ENCODE measurements around the gene CREBBP. TPM values are rescaled to one million over a fixed set of nuclear protein-coding genes. Genes with fewer than 3 reads are reported as not detected.

Gene CREBBP
- total RNA-seq, 1 donor from 2014 or later = 53.0 TPM

- Histone ChIP-seq H3K36me3 (ENCODE audit: insufficient read depth, low read length) (peaks cover 27% of the 10 kb centered on the region), H3K27ac (ENCODE audit: low read depth, low read length) (no peak overlapping the region), H3K79me2 (ENCODE audit: insufficient read depth, low read length) (peaks cover 18% of the 10 kb centered on the region), H4K20me1 (ENCODE audit: insufficient read depth, low read length) (peaks cover 55% of the 10 kb centered on the region), H3K9me3 (ENCODE audit: insufficient read depth, low read depth, low read length) (no peaks in the 10 kb centered on the region), H3K27me3 (ENCODE audit: insufficient read depth, low read length) (no peaks in the 10 kb centered on the region), H2AFZ (ENCODE audit: low read depth, low read length) (no peak overlapping the region), H3K4me3 (ENCODE audit: insufficient read depth, low read depth, low read length) (no peak overlapping the region), H3K9ac (ENCODE audit: low read length) (no peak overlapping the region), H3K4me2 (ENCODE audit: low read length) (no peak overlapping the region), H3K4me1 (ENCODE audit: insufficient read depth, low read length) (no peaks in the 10 kb centered on the region)
- no peak for DNase-seq (ENCODE audit: low read depth)
- no peak for FAIRE-seq
- TF ChIP-seq EZH2 (IDR thresholded peaks at IDR 0.05; ENCODE audit: insufficient read depth, low read length) (no peak), CTCF (IDR thresholded peaks at IDR 0.05; ENCODE audit: insufficient read depth, low read depth, low read length) (no peak)
- no peaks in the 10 kb centered on the region for H3K27me3 Mint-ChIP-seq (ENCODE audit: low read depth, unreplicated experiment)
- H3K27ac Mint-ChIP-seq (ENCODE audit: unreplicated experiment) = no peak overlapping the region
- H3K9me3 Mint-ChIP-seq (ENCODE audit: unreplicated experiment) = no peaks in the 10 kb centered on the region
- H3K4me3 Mint-ChIP-seq (ENCODE audit: unreplicated experiment) = no peak overlapping the region
- no peaks in the 10 kb centered on the region for H3K4me1 Mint-ChIP-seq (ENCODE audit: low read depth, unreplicated experiment)
- H3K36me3 Mint-ChIP-seq (ENCODE audit: low read depth, unreplicated experiment) = peaks cover 11% of the 10 kb centered on the region
Observed at GRCh38 chr16:3762107-3762750, 118.3 kb downstream of the CREBBP start.

GRCh38 chr16:3761375-3762106, 119.0 kb downstream of the CREBBP start:
- H3K36me3 ChIP-seq (ENCODE audit: insufficient read depth, low read length) = peaks cover 29% of the 10 kb centered on the region
- no peak overlapping the region for H3K27ac ChIP-seq (ENCODE audit: low read depth, low read length)
- Mint-ChIP-seq H3K4me1 (ENCODE audit: low read depth, unreplicated experiment) (no peaks in the 10 kb centered on the region), H3K27ac (ENCODE audit: unreplicated experiment) (no peak overlapping the region), H3K4me3 (ENCODE audit: unreplicated experiment) (no peak overlapping the region), H3K36me3 (ENCODE audit: low read depth, unreplicated experiment) (peaks cover 6% of the 10 kb centered on the region), H3K9me3 (ENCODE audit: unreplicated experiment) (no peaks in the 10 kb centered on the region), H3K27me3 (ENCODE audit: low read depth, unreplicated experiment) (no peaks in the 10 kb centered on the region)
- peaks cover 18% of the 10 kb centered on the region for H3K79me2 ChIP-seq (ENCODE audit: insufficient read depth, low read length)
- H3K9ac ChIP-seq (ENCODE audit: low read length) = no peak overlapping the region
- H3K4me3 ChIP-seq (ENCODE audit: insufficient read depth, low read depth, low read length) = no peak overlapping the region
- FAIRE-seq (no peak), DNase-seq (ENCODE audit: low read depth) (no peak)
- no peak overlapping the region for H2AFZ ChIP-seq (ENCODE audit: low read depth, low read length)
- H3K27me3 ChIP-seq (ENCODE audit: insufficient read depth, low read length) = no peaks in the 10 kb centered on the region
- H3K4me1 ChIP-seq (ENCODE audit: insufficient read depth, low read length) = no peaks in the 10 kb centered on the region
- H3K9me3 ChIP-seq (ENCODE audit: insufficient read depth, low read depth, low read length) = no peaks in the 10 kb centered on the region
- no peak overlapping the region for H3K4me2 ChIP-seq (ENCODE audit: low read length)
- H4K20me1 ChIP-seq (ENCODE audit: insufficient read depth, low read length) = peaks cover 48% of the 10 kb centered on the region
- TF ChIP-seq CTCF (IDR thresholded peaks at IDR 0.05; ENCODE audit: insufficient read depth, low read depth, low read length) (no peak), EZH2 (IDR thresholded peaks at IDR 0.05; ENCODE audit: insufficient read depth, low read length) (no peak)

- Histone ChIP-seq H2AFZ (ENCODE audit: low read depth, low read length) (no peak overlapping the region), H3K79me2 (ENCODE audit: insufficient read depth, low read length) (peaks cover 18% of the 10 kb centered on the region), H3K27ac (ENCODE audit: low read depth, low read length) (no peak overlapping the region), H3K9me3 (ENCODE audit: insufficient read depth, low read depth, low read length) (no peaks in the 10 kb centered on the region), H4K20me1 (ENCODE audit: insufficient read depth, low read length) (peaks cover 46% of the 10 kb centered on the region), H3K27me3 (ENCODE audit: insufficient read depth, low read length) (no peaks in the 10 kb centered on the region), H3K4me2 (ENCODE audit: low read length) (no peak overlapping the region), H3K36me3 (ENCODE audit: insufficient read depth, low read length) (peaks cover 35% of the 10 kb centered on the region), H3K9ac (ENCODE audit: low read length) (no peak overlapping the region), H3K4me1 (ENCODE audit: insufficient read depth, low read length) (peaks cover 2% of the 10 kb centered on the region), H3K4me3 (ENCODE audit: insufficient read depth, low read depth, low read length) (no peak overlapping the region)
- Mint-ChIP-seq H3K4me3 (ENCODE audit: unreplicated experiment) (no peak overlapping the region), H3K4me1 (ENCODE audit: low read depth, unreplicated experiment) (no peaks in the 10 kb centered on the region), H3K27me3 (ENCODE audit: low read depth, unreplicated experiment) (no peaks in the 10 kb centered on the region), H3K27ac (ENCODE audit: unreplicated experiment) (no peak overlapping the region), H3K36me3 (ENCODE audit: low read depth, unreplicated experiment) (peaks cover 7% of the 10 kb centered on the region), H3K9me3 (ENCODE audit: unreplicated experiment) (no peaks in the 10 kb centered on the region)
- no peak for DNase-seq (ENCODE audit: low read depth)
- no peak for TF ChIP-seq EZH2 (IDR thresholded peaks at IDR 0.05; ENCODE audit: insufficient read depth, low read length)
- TF ChIP-seq CTCF (IDR thresholded peaks at IDR 0.05; ENCODE audit: insufficient read depth, low read depth, low read length) = no peak
- no peak for FAIRE-seq
Observed at GRCh38 chr16:3760518-3760917, 120.0 kb downstream of the CREBBP start.

All from astrocyte (in vitro differentiated cells and primary cell).